Mesendoderm (in vitro differentiated cells): ENCODE results near the gene JCAD.
A peak's percentile ranks its signal among the peaks of the same experiment; 100 is the strongest.

Experiments
- DNase-seq: peaks from one replicate; pipeline ENCODE4 v3.0.0; 2013
- H2AK5ac ChIP-seq: 2 replicates; pipeline ENCODE4 v1.6.1; 2013; ENCODE audit warnings: low read length, inconsistent platforms
- H2BK120ac ChIP-seq: 2 replicates; pipeline ENCODE4 v1.6.1; 2013; ENCODE audit warnings: low read depth, mild to moderate bottlenecking, low read length, moderate library complexity, mixed read lengths
- H2BK15ac ChIP-seq: replicated peaks from 2 replicates; pipeline ENCODE4 v1.6.1; 2013; ENCODE audit warnings: low read depth, mild to moderate bottlenecking, moderate library complexity
- H2BK5ac ChIP-seq: 2 replicates; pipeline ENCODE4 v1.6.1; 2013; ENCODE audit warnings: low read length, inconsistent platforms
- H3K18ac ChIP-seq: 2 replicates; pipeline ENCODE4 v1.6.1; 2013; ENCODE audit warnings: mild to moderate bottlenecking, low read length, mixed read lengths
- H3K23ac ChIP-seq: one replicate; pipeline ENCODE4 v1.6.1; 2013; ENCODE audit warnings: low read length
- H3K27ac ChIP-seq: 2 replicates; pipeline ENCODE4 v1.5.1; 2013; ENCODE audit warnings: low read depth, mild to moderate bottlenecking, inconsistent platforms, low read length, moderate library complexity
- H3K27me3 ChIP-seq: 2 replicates; pipeline ENCODE4 v1.6.1; 2013; ENCODE audit warnings: low read length, control low read depth, mild to moderate bottlenecking, inconsistent platforms; ENCODE audit not compliant: insufficient read depth, poor library complexity
- H3K36me3 ChIP-seq: 2 replicates; pipeline ENCODE4 v1.6.1; 2013; ENCODE audit warnings: low read length, inconsistent platforms; ENCODE audit not compliant: control insufficient read depth, insufficient read depth
- H3K4ac ChIP-seq: one replicate; pipeline ENCODE4 v1.6.1; 2013; ENCODE audit warnings: low read depth, mild to moderate bottlenecking, low read length, moderate library complexity
- H3K4me1 ChIP-seq: 2 replicates; pipeline ENCODE4 v1.6.1; 2013; ENCODE audit warnings: low read depth, low read length, inconsistent platforms; ENCODE audit not compliant: control insufficient read depth
- H3K4me2 ChIP-seq: 2 replicates; pipeline ENCODE4 v1.6.1; 2013; ENCODE audit warnings: low read length
- H3K4me3 ChIP-seq: 2 replicates; pipeline ENCODE4 v1.5.1; 2013; ENCODE audit warnings: mild to moderate bottlenecking, low read length
- H3K56ac ChIP-seq: one replicate; pipeline ENCODE4 v1.6.1; 2013; ENCODE audit warnings: low read length
- H3K79me1 ChIP-seq: 2 replicates; pipeline ENCODE4 v1.6.1; 2013; ENCODE audit warnings: low read length, inconsistent platforms
- H3K79me2 ChIP-seq: 2 replicates; pipeline ENCODE4 v1.6.1; 2013; ENCODE audit warnings: mild to moderate bottlenecking, low read length; ENCODE audit not compliant: control insufficient read depth, insufficient read depth
- H3K9ac ChIP-seq: 2 replicates; pipeline ENCODE4 v1.6.1; 2013; ENCODE audit warnings: low read length, inconsistent platforms
- H4K5ac ChIP-seq: one replicate; pipeline ENCODE4 v1.6.1; 2013; ENCODE audit warnings: low read length
- H4K8ac ChIP-seq: one replicate; pipeline ENCODE4 v1.6.1; 2013; ENCODE audit warnings: low read depth, mild to moderate bottlenecking, control low read depth, low read length, moderate library complexity
- WGBS: extraction: QIAGEN DNeasy Blood & Tissue Kit; methylation state at CpG from one replicate; pipeline ENCODE4 v1.1.7; 2013; ENCODE audit warnings: low lambda C conversion rate, missing lambda C conversion rate; ENCODE audit not compliant: insufficient coverage; ENCODE audit errors: extremely low coverage; 5-methylcytosine and 5-hydroxymethylcytosine counted together

The JCAD gene

DNA sequence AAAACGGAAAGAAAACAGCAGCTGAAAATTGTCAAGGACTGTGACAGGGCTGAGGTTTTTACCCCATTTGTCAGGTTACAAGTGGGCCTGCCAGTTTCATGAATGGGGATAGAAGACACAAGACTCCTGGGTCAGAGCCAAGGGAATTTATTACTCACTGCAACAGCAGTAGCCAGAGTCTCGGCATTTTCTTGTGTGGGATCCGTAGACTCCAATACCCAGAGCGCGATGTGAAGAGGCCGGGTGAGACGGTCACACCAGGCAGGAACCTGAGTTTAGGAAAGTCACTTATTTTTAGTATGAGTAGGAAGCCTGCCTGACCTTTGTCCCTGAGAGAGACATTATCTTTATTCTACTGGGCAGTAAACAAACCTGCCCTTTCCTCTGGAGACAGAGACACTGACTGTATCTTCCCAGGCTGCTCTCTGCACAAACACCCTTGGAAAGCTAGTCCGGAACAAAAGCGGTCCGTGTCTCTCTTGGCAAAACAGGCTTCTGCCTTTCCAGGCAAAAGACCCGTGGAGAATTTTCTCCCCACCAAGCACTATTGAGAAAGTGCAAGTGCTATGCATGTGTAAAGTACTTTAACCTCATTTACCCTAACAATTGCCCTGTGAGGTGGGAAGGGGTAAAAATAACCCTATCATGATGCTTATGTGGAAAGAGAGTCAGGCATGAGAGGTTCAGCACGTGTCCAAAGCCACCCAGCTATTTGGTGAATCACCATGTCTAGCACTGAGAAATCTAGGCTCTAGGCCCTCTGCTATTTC, 58.4 kb downstream of the JCAD start:
- no peak for DNase-seq
- H3K79me1 ChIP-seq = no peaks in the 10 kb centered on the region

GRCh38 chr10:29998142-29998808, 61.1 kb downstream of the JCAD start:
- no peak overlapping the region for H3K4ac ChIP-seq

More for the DNA sequence above, 58.4 kb downstream of the JCAD start:
- Histone ChIP-seq H3K4me1 (no peaks in the 10 kb centered on the region), H2BK15ac (no peak overlapping the region), H4K5ac (no peak overlapping the region), H3K27ac (no peak overlapping the region), H3K4me2 (no peak overlapping the region), H4K8ac (no peak overlapping the region), H3K4me3 (no peak overlapping the region), H3K27me3 (no peaks in the 10 kb centered on the region), H3K18ac (no peak overlapping the region), H3K36me3 (no peaks in the 10 kb centered on the region), H2BK5ac (no peak overlapping the region), H2AK5ac (no peak overlapping the region), H3K9ac (no peak overlapping the region), H3K4ac (no peak overlapping the region), H3K79me2 (no peaks in the 10 kb centered on the region), H3K23ac (no peak overlapping the region), H3K56ac (no peak overlapping the region), H2BK120ac (no peak overlapping the region)
- no CpG with 5 or more reads among the region's 12 CpGs for WGBS

DNA sequence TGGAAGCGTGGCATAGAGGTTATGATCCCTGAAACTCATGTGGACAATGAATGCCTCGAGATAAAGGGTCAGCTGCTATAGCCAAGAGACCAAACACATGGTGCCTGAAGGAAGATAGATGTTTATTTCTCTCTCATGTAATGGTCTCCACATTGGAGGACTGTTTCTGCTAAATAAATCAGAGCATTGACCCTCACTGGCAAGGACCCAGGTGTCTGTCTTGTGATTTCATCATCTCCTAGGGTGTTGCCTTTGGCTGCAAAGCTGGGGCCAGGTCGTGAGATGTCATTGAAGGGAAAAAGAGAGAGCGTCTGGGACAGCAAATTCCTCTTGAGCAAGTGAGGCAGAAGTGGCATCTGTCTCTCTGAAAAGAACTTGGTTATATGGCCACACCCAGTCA, 64.6 kb downstream of the JCAD start:
- Histone ChIP-seq H3K79me1 (no peaks in the 10 kb centered on the region), H3K18ac (no peak overlapping the region), H3K4ac (no peak overlapping the region), H2AK5ac (peak overlapping the region; percentile 33), H3K9ac (no peak overlapping the region), H3K56ac (no peak overlapping the region), H2BK15ac (no peak overlapping the region), H3K4me2 (no peak overlapping the region), H3K4me1 (peaks cover 3% of the 10 kb centered on the region), H3K27me3 (no peaks in the 10 kb centered on the region), H3K79me2 (no peaks in the 10 kb centered on the region), H3K23ac (no peak overlapping the region), H2BK5ac (no peak overlapping the region), H4K8ac (no peak overlapping the region), H3K36me3 (no peaks in the 10 kb centered on the region), H3K4me3 (no peak overlapping the region), H3K27ac (no peak overlapping the region), H2BK120ac (no peak overlapping the region), H4K5ac (no peak overlapping the region)
- WGBS = no CpG with 5 or more reads among the region's 4 CpGs
- no peak for DNase-seq

More at GRCh38 chr10:29998142-29998808, 61.1 kb downstream of the JCAD start:
- Histone ChIP-seq H3K9ac (no peak overlapping the region), H3K79me2 (no peaks in the 10 kb centered on the region), H3K27ac (no peak overlapping the region), H3K4me1 (no peaks in the 10 kb centered on the region), H2BK5ac (no peak overlapping the region), H3K56ac (no peak overlapping the region), H2BK15ac (no peak overlapping the region), H3K79me1 (no peaks in the 10 kb centered on the region), H4K5ac (no peak overlapping the region), H3K27me3 (no peaks in the 10 kb centered on the region), H2AK5ac (no peak overlapping the region), H3K36me3 (no peaks in the 10 kb centered on the region), H4K8ac (no peak overlapping the region), H2BK120ac (no peak overlapping the region), H3K23ac (no peak overlapping the region), H3K18ac (no peak overlapping the region), H3K4me2 (no peak overlapping the region), H3K4me3 (no peak overlapping the region)
- WGBS = no CpG with 5 or more reads among the region's 12 CpGs
- DNase-seq = peak; percentile 88

- no peak overlapping the region for H3K27ac ChIP-seq
- H2BK120ac ChIP-seq = no peak overlapping the region
- H3K9ac ChIP-seq = no peak overlapping the region
- no peak overlapping the region for H3K4me2 ChIP-seq
- DNase-seq = peak; percentile 70
- H3K27me3 ChIP-seq = no peaks in the 10 kb centered on the region
- no peaks in the 10 kb centered on the region for H3K79me1 ChIP-seq
- H3K23ac ChIP-seq = no peak overlapping the region
- H2BK5ac ChIP-seq = no peak overlapping the region
- no peak overlapping the region for H2BK15ac ChIP-seq
- H3K18ac ChIP-seq = no peak overlapping the region
- H4K8ac ChIP-seq = no peak overlapping the region
- H3K56ac ChIP-seq = peak overlapping the region; percentile 2
- H3K4ac ChIP-seq = no peak overlapping the region
- WGBS = no CpG with 5 or more reads among the region's 18 CpGs
- H3K4me3 ChIP-seq = no peak overlapping the region
- H3K79me2 ChIP-seq = no peaks in the 10 kb centered on the region
- no peaks in the 10 kb centered on the region for H3K36me3 ChIP-seq
- H3K4me1 ChIP-seq = peaks cover 3% of the 10 kb centered on the region
- H4K5ac ChIP-seq = no peak overlapping the region
- no peak overlapping the region for H2AK5ac ChIP-seq
Observed at GRCh38 chr10:29993319-29993915, 66.0 kb downstream of the JCAD start.

DNA sequence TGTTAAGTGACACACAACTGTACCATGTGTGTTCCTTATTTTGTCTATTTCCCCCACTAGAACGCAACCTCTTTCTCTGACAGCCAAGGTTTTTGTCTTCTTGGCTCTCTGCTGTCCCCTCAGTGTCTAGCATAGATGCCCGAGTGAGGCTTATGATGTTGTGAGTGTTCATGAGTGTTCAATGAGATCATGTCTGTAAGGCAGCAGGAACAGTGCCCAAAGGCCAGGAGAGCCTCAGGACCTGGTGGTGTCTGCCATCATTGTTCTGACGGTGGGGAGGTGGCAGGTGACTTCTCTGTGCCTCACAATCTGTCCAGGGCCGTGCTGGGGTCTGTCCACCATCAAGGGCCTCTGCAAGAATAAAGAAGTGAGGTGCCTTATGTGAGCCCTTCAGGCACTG, 66.5 kb downstream of the JCAD start:
- peaks cover 3% of the 10 kb centered on the region for H3K4me1 ChIP-seq
- no peaks in the 10 kb centered on the region for H3K27me3 ChIP-seq

More for the DNA sequence above, 66.5 kb downstream of the JCAD start:
- H3K4me2 ChIP-seq = no peak overlapping the region
- no peaks in the 10 kb centered on the region for H3K79me1 ChIP-seq
- H3K18ac ChIP-seq = no peak overlapping the region
- peak overlapping the region; percentile 40 for H2BK5ac ChIP-seq
- WGBS = no CpG with 5 or more reads among the region's 4 CpGs
- no peak overlapping the region for H2BK120ac ChIP-seq
- H3K23ac ChIP-seq = no peak overlapping the region
- no peak for DNase-seq
- H4K5ac ChIP-seq = no peak overlapping the region
- no peak overlapping the region for H3K27ac ChIP-seq
- H3K4me3 ChIP-seq = no peak overlapping the region
- no peaks in the 10 kb centered on the region for H3K79me2 ChIP-seq
- no peak overlapping the region for H3K9ac ChIP-seq
- H2AK5ac ChIP-seq = no peak overlapping the region
- no peak overlapping the region for H2BK15ac ChIP-seq
- H3K4ac ChIP-seq = no peak overlapping the region
- peak overlapping the region; percentile 43 for H3K56ac ChIP-seq
- no peaks in the 10 kb centered on the region for H3K36me3 ChIP-seq
- H4K8ac ChIP-seq = no peak overlapping the region
